PC-9 (cell line): ENCODE data around the gene KRT16. TPM values are rescaled to one million over a fixed set of nuclear protein-coding genes. Genes with fewer than 3 reads are reported as not detected.

Experiments
- BruUV-seq: library from RNA; stranded (reverse); fragments of 400-500 nt; replicated peaks from 2 replicates; lab custom pipeline; 2021; lab: Mats Ljungman, UMichigan
- CTCF ChIA-PET: fragments of 300-600 bp; sonication (Branson Sonifier 250); formaldehyde crosslinking; loops from one replicate; lab custom pipeline; 2022; ENCODE audit warnings: antibody characterized with exemption; lab: Charles Lee
- POLR2A ChIA-PET: fragments of 300-600 bp; sonication (Branson Sonifier 250); formaldehyde crosslinking; loops from one replicate; lab custom pipeline; 2022; ENCODE audit warnings: antibody characterized with exemption; ENCODE audit not compliant: unreplicated experiment; lab: Charles Lee
- DNase-seq, 2 experiments: peaks; one replicate each; pipeline versions ENCODE4 v3.0.0 to v3.0.0-alpha.2; 2015 to 2022; ENCODE audit warnings: mixed read lengths in 1 of 2
- H2AFZ ChIP-seq: fragments of 200-600 bp; sonication (generic); 2 replicates; pipeline ENCODE4 v1.8.1; 2017; ENCODE audit warnings: antibody characterized with exemption
- H3F3A ChIP-seq: fragments of 200-600 bp; sonication (generic); 2 replicates; pipeline ENCODE4 v1.8.1; 2017; ENCODE audit warnings: antibody characterized with exemption, mild to moderate bottlenecking, low read depth; ENCODE audit not compliant: insufficient read depth
- H3K27ac ChIP-seq: fragments of 200-600 bp; sonication (generic); 2 replicates; pipeline ENCODE4 v1.6.1; 2016; ENCODE audit warnings: mixed run types
- H3K27me3 ChIP-seq: fragments of 200-600 bp; sonication (generic); 2 replicates; pipeline ENCODE4 v1.6.1; 2016; ENCODE audit warnings: low read depth, mixed run types; ENCODE audit not compliant: insufficient read depth
- H3K36me3 ChIP-seq: fragments of 200-600 bp; sonication (generic); 2 replicates; pipeline ENCODE4 v1.6.1; 2016; ENCODE audit warnings: low read depth, mixed run types
- H3K4me1 ChIP-seq: fragments of 200-600 bp; sonication (generic); replicated peaks from 2 replicates; pipeline ENCODE4 v1.6.1; 2016; ENCODE audit warnings: mixed run types; ENCODE audit not compliant: insufficient read depth
- H3K4me2 ChIP-seq: fragments of 200-600 bp; sonication (generic); 2 replicates; pipeline ENCODE4 v1.6.1; 2017; ENCODE audit warnings: mixed run types
- H3K4me3 ChIP-seq: fragments of 200-600 bp; sonication (generic); 2 replicates; pipeline ENCODE4 v1.6.1; 2016; ENCODE audit warnings: mixed run types
- H3K79me2 ChIP-seq: fragments of 200-600 bp; sonication (generic); 2 replicates; pipeline ENCODE4 v1.6.1; 2017; ENCODE audit warnings: low read depth, mixed run types
- H3K9me2 ChIP-seq: fragments of 200-600 bp; sonication (generic); 2 replicates; pipeline ENCODE4 v1.8.1; 2017; ENCODE audit warnings: mild to moderate bottlenecking; ENCODE audit not compliant: insufficient read depth
- H3K9me3 ChIP-seq: fragments of 200-600 bp; sonication (generic); 2 replicates; pipeline ENCODE4 v1.8.1; 2016; ENCODE audit warnings: low read depth; ENCODE audit not compliant: insufficient read depth
- H4K20me1 ChIP-seq: fragments of 200-600 bp; sonication (generic); 2 replicates; pipeline ENCODE4 v1.8.1; 2017; ENCODE audit not compliant: insufficient read depth
- CTCF ChIP-seq: fragments of 200-600 bp; sonication (generic); conservative IDR thresholded peaks from 2 replicates; pipeline ENCODE4 v1.6.1; 2017; ENCODE audit warnings: mixed run types, antibody characterized with exemption, mild to moderate bottlenecking, moderate library complexity
- EZH2 ChIP-seq: fragments of 200-600 bp; sonication (generic); IDR thresholded peaks from 2 replicates; pipeline ENCODE4 v1.8.0; 2017; ENCODE audit warnings: antibody characterized with exemption, low read depth
- intact Hi-C: fragments of 100-400 bp; cut with micrococcal nuclease; formaldehyde crosslinking; loops from one replicate; pipeline ENCODE4 v1.10.0; 2022; ENCODE audit not compliant: unreplicated experiment
- total RNA-seq: library from RNA; stranded (reverse); gene quantifications from 2 replicates; pipeline ENCODE4 v1.2.3, GENCODE V29; 2021

The KRT16 gene
- total RNA-seq, 1 experiment from 2014 or later = 41.7 TPM

- Histone ChIP-seq H3K4me2 (peak overlapping the region; percentile 66), H3K4me3 (no peak overlapping the region), H3K9me2 (no peaks in the 10 kb centered on the region), H4K20me1 (no peaks in the 10 kb centered on the region), H2AFZ (no peak overlapping the region), H3K79me2 (peaks cover 14% of the 10 kb centered on the region; the same call in 1 of the 2 replicates), H3K4me1 (peaks cover 76% of the 10 kb centered on the region), H3K27me3 (no peaks in the 10 kb centered on the region), H3K9me3 (no peaks in the 10 kb centered on the region), H3F3A (peaks cover 47% of the 10 kb centered on the region), H3K36me3 (no peaks in the 10 kb centered on the region), H3K27ac (peak overlapping the region; percentile 98)
- ChIA-PET POLR2A (interaction anchor here (0.5 to 1.5 kb wide), 11 partner anchors 19 to 1210 kb away, joined by 3 to 23 read pairs (median 5); partner anchors contain the start of gene KRT13), CTCF (interaction anchor here (0.6 to 2.1 kb wide), 5 partner anchors 9 to 520 kb away, joined by 3 to 11 read pairs (median 7); no protein-coding TSS in a partner anchor)
- BruUV-seq = TSS peak; percentile 72
- DNase-seq = no peak
- intact Hi-C loops = loop anchor here (5.0 kb wide), 2 partner anchors 801 to 1136 kb away; no protein-coding TSS in a partner anchor
- TF ChIP-seq CTCF (no peak), EZH2 (no peak)
These were observed 40.9 kb upstream of the KRT16 start for GRCh38 chr17:41653421-41653820.

GRCh38 chr17:41652461-41652970 lies 39.9 kb upstream of the KRT16 start:
- H3K4me2 ChIP-seq = peak overlapping the region; percentile 66
- H3K27ac ChIP-seq = peak overlapping the region; percentile 98
- no TSS peak for BruUV-seq
- peak; percentile 53 to 58 for DNase-seq
- no peaks in the 10 kb centered on the region for H3K9me3 ChIP-seq
- H3K9me2 ChIP-seq = no peaks in the 10 kb centered on the region
- H3F3A ChIP-seq = peaks cover 47% of the 10 kb centered on the region
- H3K4me3 ChIP-seq = no peak overlapping the region; the same call in 1 of the 2 replicates
- H3K36me3 ChIP-seq = no peaks in the 10 kb centered on the region
- H2AFZ ChIP-seq = no peak overlapping the region
- ChIA-PET POLR2A (interaction anchor here (0.5 to 1.0 kb wide), 6 partner anchors 13 to 754 kb away, joined by 3 to 7 read pairs (median 4); no protein-coding TSS in a partner anchor), CTCF (interaction anchor here (0.6 to 2.5 kb wide), 3 partner anchors 29 to 519 kb away, joined by 3 to 12 read pairs (median 9); no protein-coding TSS in a partner anchor)
- TF ChIP-seq CTCF (no peak), EZH2 (no peak)
- H3K4me1 ChIP-seq = peaks cover 76% of the 10 kb centered on the region
- peaks cover 14% of the 10 kb centered on the region; the same call in 1 of the 2 replicates for H3K79me2 ChIP-seq
- H3K27me3 ChIP-seq = no peaks in the 10 kb centered on the region
- intact Hi-C loops = loop anchor here (5.0 kb wide), 2 partner anchors 800 to 1135 kb away; no protein-coding TSS in a partner anchor
- H4K20me1 ChIP-seq = no peaks in the 10 kb centered on the region

- Histone ChIP-seq H4K20me1 (no peaks in the 10 kb centered on the region), H3K27me3 (no peaks in the 10 kb centered on the region), H3K4me1 (peaks cover 73% of the 10 kb centered on the region), H3K36me3 (no peaks in the 10 kb centered on the region), H3K9me3 (no peaks in the 10 kb centered on the region), H2AFZ (no peak overlapping the region), H3K9me2 (no peaks in the 10 kb centered on the region), H3F3A (peaks cover 47% of the 10 kb centered on the region), H3K4me2 (peak overlapping the region; percentile 66), H3K79me2 (peaks cover 14% of the 10 kb centered on the region; the same call in 1 of the 2 replicates), H3K4me3 (no peak overlapping the region; the same call in 1 of the 2 replicates), H3K27ac (peak overlapping the region; percentile 98)
- intact Hi-C loops = loop anchor here (5.0 kb wide), 2 partner anchors 800 to 1135 kb away; no protein-coding TSS in a partner anchor
- BruUV-seq = no TSS peak
- CTCF ChIA-PET = interaction anchor here (1.0 to 3.7 kb wide), 3 partner anchors 11 to 103 kb away, joined by 3 to 39 read pairs (median 12); no protein-coding TSS in a partner anchor
- POLR2A ChIA-PET = interaction anchor here (0.5 to 1.0 kb wide), 4 partner anchors 43 to 593 kb away, joined by 3 to 16 read pairs (median 6); no protein-coding TSS in a partner anchor
- TF ChIP-seq CTCF = no peak
- DNase-seq = peak; percentile 41 to 84
These were observed 39.3 kb upstream of the KRT16 start for GRCh38 chr17:41651625-41652460.
